Fibroblast of the aortic adventitia (primary cell): ENCODE data around the gene KIF26B. TPM values are rescaled to one million over a fixed set of nuclear protein-coding genes. Genes with fewer than 3 reads are reported as not detected.

Source experiments
- DNase-seq: peaks from one replicate; pipeline ENCODE4 v3.0.0-alpha.2; 2010; ENCODE audit warnings: low read depth
- H3K4me3 ChIP-seq: 2 replicates; pipeline ENCODE4 v1.5.1; 2011; ENCODE audit warnings: low read depth, mild to moderate bottlenecking, control low read depth, low read length, moderate library complexity
- total RNA-seq: library from RNA; depleted of rRNA; stranded (reverse); fragments of >200 nt; gene quantifications from 2 replicates; pipeline ENCODE4 v1.2.3, GENCODE V29; 2012; ENCODE audit warnings: low replicate concordance
- TF ChIP-seq, protein P1 (sequence below): IDR thresholded peaks from 2 replicates; pipeline ENCODE4 v1.5.1; 2011; ENCODE audit warnings: mild to moderate bottlenecking, low read length, control low read depth, inconsistent platforms; ENCODE audit not compliant: insufficient read depth

The KIF26B gene
- total RNA-seq, 1 donor = 4.6 TPM

DNA sequence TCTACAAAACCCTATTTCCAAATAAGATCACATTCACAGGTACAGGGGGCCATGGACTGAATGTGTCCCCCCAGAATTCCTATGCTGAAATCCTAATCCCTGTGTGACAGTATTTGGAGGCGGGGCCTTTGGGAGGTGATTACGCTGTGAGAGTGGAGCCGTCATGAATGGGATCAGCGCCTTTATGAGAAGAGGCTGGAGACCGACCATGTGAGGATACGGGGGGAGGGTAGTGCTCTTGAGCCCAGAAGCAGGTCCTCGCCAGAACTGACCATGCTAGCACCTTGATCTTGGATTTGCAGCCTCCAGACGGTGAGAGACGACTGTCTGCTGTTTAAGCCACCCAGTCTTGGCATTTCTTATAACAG lies 23.8 kb upstream of the KIF26B start:
- TF ChIP-seq, protein P1, sequence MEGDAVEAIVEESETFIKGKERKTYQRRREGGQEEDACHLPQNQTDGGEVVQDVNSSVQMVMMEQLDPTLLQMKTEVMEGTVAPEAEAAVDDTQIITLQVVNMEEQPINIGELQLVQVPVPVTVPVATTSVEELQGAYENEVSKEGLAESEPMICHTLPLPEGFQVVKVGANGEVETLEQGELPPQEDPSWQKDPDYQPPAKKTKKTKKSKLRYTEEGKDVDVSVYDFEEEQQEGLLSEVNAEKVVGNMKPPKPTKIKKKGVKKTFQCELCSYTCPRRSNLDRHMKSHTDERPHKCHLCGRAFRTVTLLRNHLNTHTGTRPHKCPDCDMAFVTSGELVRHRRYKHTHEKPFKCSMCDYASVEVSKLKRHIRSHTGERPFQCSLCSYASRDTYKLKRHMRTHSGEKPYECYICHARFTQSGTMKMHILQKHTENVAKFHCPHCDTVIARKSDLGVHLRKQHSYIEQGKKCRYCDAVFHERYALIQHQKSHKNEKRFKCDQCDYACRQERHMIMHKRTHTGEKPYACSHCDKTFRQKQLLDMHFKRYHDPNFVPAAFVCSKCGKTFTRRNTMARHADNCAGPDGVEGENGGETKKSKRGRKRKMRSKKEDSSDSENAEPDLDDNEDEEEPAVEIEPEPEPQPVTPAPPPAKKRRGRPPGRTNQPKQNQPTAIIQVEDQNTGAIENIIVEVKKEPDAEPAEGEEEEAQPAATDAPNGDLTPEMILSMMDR = no peak
- DNase-seq = no peak
- no peak overlapping the region for H3K4me3 ChIP-seq

DNA sequence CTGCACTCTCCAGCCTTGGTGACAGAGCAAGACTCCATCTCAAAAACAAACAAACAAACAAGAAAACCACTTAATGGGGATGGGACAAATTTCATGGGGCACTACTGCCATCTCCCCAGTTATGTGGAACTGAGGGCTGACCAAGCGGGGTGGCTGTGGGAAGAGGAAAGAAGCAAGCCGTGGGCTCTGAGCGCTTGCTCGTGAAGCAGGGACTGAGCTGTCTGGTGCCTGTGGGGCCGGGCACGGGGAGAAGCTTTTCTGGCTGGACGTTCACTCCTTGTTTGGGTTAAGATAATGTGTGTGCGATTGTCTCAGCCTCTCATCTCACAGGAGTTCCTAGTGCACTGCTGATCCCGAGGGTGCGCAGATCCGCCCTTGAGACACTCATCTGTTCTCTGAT lies 22.0 kb upstream of the KIF26B start:
- TF ChIP-seq, protein P1 = no peak
- H3K4me3 ChIP-seq = no peak overlapping the region
- no peak for DNase-seq

DNA sequence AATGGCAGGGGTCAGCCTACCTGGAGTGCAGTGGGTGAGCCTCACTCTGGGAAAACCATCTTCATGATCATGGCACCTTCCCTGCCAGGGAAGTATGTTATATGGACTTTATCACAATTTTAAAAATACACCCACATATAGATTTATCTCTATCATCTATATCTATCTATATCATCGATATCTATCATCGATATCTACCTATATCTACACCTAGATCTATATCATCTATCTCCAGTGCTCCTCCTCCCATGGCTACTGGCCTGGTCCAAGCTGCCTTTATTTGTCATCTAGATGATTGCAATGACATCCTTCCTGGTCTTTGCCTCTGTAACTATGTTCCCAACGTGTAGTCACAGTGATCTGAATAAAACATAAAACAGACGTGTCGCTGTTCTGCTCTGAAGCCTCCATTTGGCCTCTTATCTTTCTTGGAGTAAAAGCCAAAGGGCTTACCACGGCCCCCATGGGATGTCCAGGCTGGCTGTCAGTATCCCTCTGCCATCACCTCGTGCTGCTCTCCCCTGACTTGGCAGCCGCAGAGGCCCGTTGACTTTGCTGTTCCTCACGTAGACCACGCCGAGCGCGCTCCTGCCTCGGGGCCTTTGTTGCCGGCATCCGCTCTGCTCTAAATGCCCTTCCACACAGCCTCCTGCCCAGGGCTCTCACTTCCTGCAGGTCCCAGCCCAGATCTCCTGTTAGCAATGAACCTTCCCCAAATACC lies 20.6 kb upstream of the KIF26B start:
- TF ChIP-seq, protein P1 = no peak
- DNase-seq = no peak
- H3K4me3 ChIP-seq = no peak overlapping the region

DNA sequence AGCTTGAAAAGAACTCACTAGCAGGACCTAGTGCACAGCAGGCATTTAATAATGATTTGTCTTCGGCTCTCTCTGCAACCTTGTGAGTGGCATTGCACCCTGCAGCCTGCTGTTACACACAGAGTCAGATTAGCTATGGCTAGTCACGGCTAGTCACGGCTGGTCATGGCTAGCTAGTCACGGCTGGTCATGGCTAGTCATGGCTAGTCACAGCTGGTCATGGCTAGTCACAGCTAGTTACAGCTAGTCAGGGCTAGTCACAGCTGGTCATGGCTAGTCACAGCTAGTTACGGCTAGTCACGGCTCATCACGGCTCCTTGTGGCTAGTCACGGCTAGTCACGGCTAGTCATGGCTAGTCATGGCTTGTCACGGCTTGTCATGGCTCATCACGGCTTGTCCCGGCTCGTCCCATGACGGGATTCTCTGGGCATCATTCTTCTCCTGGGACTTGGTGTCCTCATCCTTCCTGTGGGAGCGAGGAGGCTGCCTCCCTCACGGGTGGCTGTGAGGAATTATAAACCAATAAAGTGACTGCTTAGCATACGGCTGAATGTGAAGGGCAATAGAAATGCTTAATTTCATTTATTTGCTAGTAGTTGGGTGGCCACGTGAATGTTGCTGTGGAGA lies 12.5 kb upstream of the KIF26B start:
- H3K4me3 ChIP-seq = no peak overlapping the region
- TF ChIP-seq, protein P1 = no peak
- no peak for DNase-seq

DNA sequence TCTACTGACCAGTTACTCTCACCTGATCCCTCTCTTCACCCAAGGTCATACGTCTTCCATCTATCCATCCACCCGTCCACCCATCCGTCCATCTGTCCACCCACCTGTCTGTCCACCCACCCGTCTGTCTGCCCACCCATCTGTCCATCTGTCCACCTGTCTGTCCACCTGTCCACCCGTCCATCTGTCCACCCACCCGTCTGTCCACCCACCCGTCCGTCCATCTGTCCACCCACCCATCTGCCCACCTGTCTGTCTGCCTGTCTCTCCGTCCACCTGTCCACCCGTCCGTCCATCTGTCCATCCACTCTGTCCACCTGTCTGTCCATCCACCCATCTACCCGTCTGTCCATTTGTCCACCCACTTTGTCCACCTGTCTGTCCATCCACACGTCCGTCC lies 11.8 kb upstream of the KIF26B start:
- TF ChIP-seq, protein P1 = no peak
- H3K4me3 ChIP-seq = no peak overlapping the region
- DNase-seq = no peak

DNA sequence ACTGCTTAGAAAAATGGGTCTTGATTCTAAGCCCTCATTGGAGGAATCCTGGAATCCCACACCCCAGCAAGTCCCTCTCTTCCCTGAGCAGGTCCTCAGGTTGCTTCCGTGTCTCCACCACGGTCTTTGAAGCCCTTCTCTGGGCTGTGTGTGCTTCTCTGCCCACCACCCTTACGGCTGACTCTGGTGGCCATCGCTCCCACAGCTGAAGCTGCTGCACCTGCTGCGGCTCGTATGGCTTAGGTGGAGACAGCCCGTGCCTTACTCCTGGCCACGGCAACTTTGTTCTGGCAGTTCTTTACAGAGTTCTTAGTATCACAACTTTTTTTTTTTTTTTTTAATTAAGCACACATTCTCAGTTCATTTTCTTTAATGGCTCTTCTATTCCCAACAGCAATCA lies 10.9 kb upstream of the KIF26B start:
- TF ChIP-seq, protein P1 = no peak
- no peak overlapping the region for H3K4me3 ChIP-seq
- no peak for DNase-seq
